ENCODE data around the gene CHST6. TPM values are rescaled to one million over a fixed set of nuclear protein-coding genes. Genes with fewer than 3 reads are reported as not detected.
"Not testable (repeated sequence)": the region's sequence is repeated elsewhere in the genome, so short reads cannot be mapped to it uniquely, and the experiment has no call there.

The CHST6 gene
- total RNA-seq, 2 experiments from 2014 or later, result not detected

DNA sequence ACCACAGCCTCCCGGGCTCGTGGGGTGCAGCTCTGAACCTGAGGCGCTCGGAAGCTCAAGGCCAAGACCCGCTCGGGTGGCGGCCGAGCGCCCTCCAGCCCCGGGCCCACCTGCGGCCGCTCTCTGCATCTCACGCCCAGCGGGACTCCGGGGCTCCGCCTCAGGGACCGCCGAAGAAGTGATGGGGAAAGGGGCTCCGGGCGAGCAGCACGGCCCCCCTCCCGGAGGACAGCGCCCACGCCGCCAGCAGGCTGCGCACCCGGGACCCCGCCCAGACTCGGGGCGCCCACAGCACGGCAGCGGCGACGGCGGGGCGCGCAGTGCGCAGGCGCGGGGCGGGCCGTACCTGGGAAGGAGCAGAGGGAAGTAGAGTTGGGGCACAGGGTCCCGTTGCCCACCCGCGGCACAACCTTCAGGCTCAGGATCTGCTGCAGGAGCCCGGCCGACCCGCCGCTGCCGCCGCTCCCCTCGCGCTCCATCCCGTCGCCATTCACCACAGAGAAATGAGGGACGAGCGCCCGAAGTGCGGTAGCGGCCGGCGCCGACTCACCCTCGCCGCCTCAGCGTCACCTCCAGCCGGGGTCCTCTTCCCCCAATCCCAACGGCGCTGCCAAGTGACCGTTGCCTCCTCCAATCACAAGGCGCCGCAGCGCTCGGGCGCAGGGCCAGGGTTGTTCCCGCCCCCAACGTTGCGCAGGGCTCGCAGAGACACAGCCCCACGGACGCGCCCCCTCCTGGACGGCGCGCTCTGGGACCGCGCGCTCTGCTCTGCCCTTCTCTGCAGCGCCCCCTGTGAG, 30.9 kb downstream of the CHST6 start, which contains the start of gene TMEM170A:
Gene TMEM170A (minus strand): TSS at position 568 of the 797 bp plus-strand sequence. CDS start 89 bp downstream, at position 479.
- ChIA-PET POLR2A (interaction anchor here (0.6 to 2.5 kb wide), 8 partner anchors 15 to 1727 kb away, joined by 3 to 12 read pairs (median 3); partner anchors contain the start of genes ADAT1, CFDP1, KARS1 and MON1B), CTCF (interaction anchor here (0.6 to 5.3 kb wide), 37 partner anchors 8 to 666 kb away, joined by 3 to 40 read pairs (median 4); partner anchors contain the start of genes ADAT1, CFDP1, GABARAPL2 and TMEM231)
- Mint-ChIP-seq H3K27ac (peak within 1 kb of the TSS; percentile 88), H3K27me3 (no peaks in the 10 kb centered on the region), H3K36me3 (ENCODE audit: low read depth) (peaks cover 20% of the 10 kb centered on the region), H3K4me1 (ENCODE audit: low read depth) (peaks cover 41% of the 10 kb centered on the region), H3K4me3 (peak within 1 kb of the TSS; percentile 84), H3K9me3 (no peaks in the 10 kb centered on the region)
- DNase-seq, result peak; percentile 99
- intact Hi-C loops (cut with micrococcal nuclease), result loop anchor here (10.0 kb wide), 1 partner anchor 160 kb away; the partner anchor contains the start of gene ADAT1
- TF ChIP-seq, protein P1, sequence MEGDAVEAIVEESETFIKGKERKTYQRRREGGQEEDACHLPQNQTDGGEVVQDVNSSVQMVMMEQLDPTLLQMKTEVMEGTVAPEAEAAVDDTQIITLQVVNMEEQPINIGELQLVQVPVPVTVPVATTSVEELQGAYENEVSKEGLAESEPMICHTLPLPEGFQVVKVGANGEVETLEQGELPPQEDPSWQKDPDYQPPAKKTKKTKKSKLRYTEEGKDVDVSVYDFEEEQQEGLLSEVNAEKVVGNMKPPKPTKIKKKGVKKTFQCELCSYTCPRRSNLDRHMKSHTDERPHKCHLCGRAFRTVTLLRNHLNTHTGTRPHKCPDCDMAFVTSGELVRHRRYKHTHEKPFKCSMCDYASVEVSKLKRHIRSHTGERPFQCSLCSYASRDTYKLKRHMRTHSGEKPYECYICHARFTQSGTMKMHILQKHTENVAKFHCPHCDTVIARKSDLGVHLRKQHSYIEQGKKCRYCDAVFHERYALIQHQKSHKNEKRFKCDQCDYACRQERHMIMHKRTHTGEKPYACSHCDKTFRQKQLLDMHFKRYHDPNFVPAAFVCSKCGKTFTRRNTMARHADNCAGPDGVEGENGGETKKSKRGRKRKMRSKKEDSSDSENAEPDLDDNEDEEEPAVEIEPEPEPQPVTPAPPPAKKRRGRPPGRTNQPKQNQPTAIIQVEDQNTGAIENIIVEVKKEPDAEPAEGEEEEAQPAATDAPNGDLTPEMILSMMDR (IDR thresholded peaks at IDR 0.05), result peak; percentile 99
- ATAC-seq, result peak; percentile 96

GRCh38 chr16:75463389-75464121, 31.7 kb downstream of the CHST6 start:
- POLR2A ChIA-PET, result interaction anchor here (0.6 to 2.5 kb wide), 7 partner anchors 30 to 1728 kb away, joined by 3 to 12 read pairs (median 3); partner anchors contain the start of genes ADAT1, CFDP1, KARS1 and MON1B
- H3K27me3 Mint-ChIP-seq, H3K9me3 Mint-ChIP-seq: not testable (repeated sequence)
- intact Hi-C loops (cut with micrococcal nuclease), result loop anchor here (10.0 kb wide), 1 partner anchor 161 kb away; the partner anchor contains the start of gene ADAT1
- DNase-seq, result peak; percentile 30
- CTCF ChIA-PET, result interaction anchor here (0.6 to 5.3 kb wide), 11 partner anchors 8 to 665 kb away, joined by 3 to 40 read pairs (median 3); partner anchors contain the start of genes ADAT1, CFDP1 and TMEM231
- peak overlapping the region; percentile 85 for H3K27ac Mint-ChIP-seq
- peak; percentile 1 for ATAC-seq
- peak overlapping the region; percentile 84 for H3K4me3 Mint-ChIP-seq
- H3K36me3 Mint-ChIP-seq (ENCODE audit: low read depth), result peaks cover 20% of the 10 kb centered on the region
- H3K4me1 Mint-ChIP-seq (ENCODE audit: low read depth), result peaks cover 45% of the 10 kb centered on the region

- DNase-seq (no peak), ATAC-seq (peak; percentile 10)
- H3K27me3 Mint-ChIP-seq, result no peaks in the 10 kb centered on the region
- intact Hi-C loops (cut with micrococcal nuclease), result loop anchor here (10.0 kb wide), 1 partner anchor 162 kb away; the partner anchor contains the start of gene ADAT1
- H3K27ac Mint-ChIP-seq, result peak overlapping the region; percentile 85
- H3K36me3 Mint-ChIP-seq (ENCODE audit: low read depth), result peaks cover 20% of the 10 kb centered on the region
- H3K4me1 Mint-ChIP-seq (ENCODE audit: low read depth), result peaks cover 50% of the 10 kb centered on the region
- ChIA-PET CTCF (interaction anchor here (1.2 to 5.3 kb wide), 2 partner anchors 53 to 160 kb away, joined by 4 to 40 read pairs; partner anchors contain the start of gene ADAT1), POLR2A (no interaction called here)
- no peaks in the 10 kb centered on the region for H3K9me3 Mint-ChIP-seq
- TF ChIP-seq, protein P1 (IDR thresholded peaks at IDR 0.05), result no peak
- H3K4me3 Mint-ChIP-seq, result peak overlapping the region; percentile 84
These were observed 32.4 kb downstream of the CHST6 start for GRCh38 chr16:75462806-75463205.

DNA sequence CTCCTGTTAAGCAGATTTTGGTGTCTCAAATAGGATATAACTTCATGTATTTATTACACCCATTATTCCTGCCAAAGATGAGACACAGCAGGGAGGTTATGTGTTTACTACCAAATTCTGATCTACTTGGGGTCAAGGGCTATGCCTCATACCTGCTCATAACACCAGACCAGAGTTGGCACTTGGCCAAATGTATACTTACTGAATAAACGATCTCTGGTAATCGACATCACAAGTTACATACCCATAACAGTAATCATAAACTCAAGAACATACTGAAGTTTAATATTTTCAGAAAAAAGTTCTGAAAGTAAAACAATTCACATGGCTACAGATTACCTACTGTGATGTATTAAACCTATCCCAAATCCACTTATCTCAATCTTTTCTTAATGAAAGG, 33.7 kb downstream of the CHST6 start:
- TF ChIP-seq, protein P1 (IDR thresholded peaks at IDR 0.05), result no peak
- ChIA-PET CTCF (no interaction called here), POLR2A (no interaction called here)
- intact Hi-C loops (cut with micrococcal nuclease), result loop anchor here (10.0 kb wide), 1 partner anchor 163 kb away; the partner anchor contains the start of gene ADAT1
- Mint-ChIP-seq H3K9me3 (no peaks in the 10 kb centered on the region), H3K27me3 (no peaks in the 10 kb centered on the region), H3K27ac (no peak overlapping the region), H3K4me1 (ENCODE audit: low read depth) (peaks cover 53% of the 10 kb centered on the region), H3K4me3 (no peak overlapping the region), H3K36me3 (ENCODE audit: low read depth) (peaks cover 20% of the 10 kb centered on the region)
- ATAC-seq (no peak), DNase-seq (no peak)

- ChIA-PET POLR2A (no interaction called here), CTCF (no interaction called here)
- Mint-ChIP-seq H3K27me3 (no peaks in the 10 kb centered on the region), H3K4me3 (no peak overlapping the region), H3K4me1 (ENCODE audit: low read depth) (peaks cover 61% of the 10 kb centered on the region), H3K9me3 (no peaks in the 10 kb centered on the region), H3K27ac (no peak overlapping the region), H3K36me3 (ENCODE audit: low read depth) (peaks cover 20% of the 10 kb centered on the region)
- TF ChIP-seq, protein P1 (IDR thresholded peaks at IDR 0.05), result no peak
- intact Hi-C loops (cut with micrococcal nuclease), result loop anchor here (10.0 kb wide), 1 partner anchor 164 kb away; the partner anchor contains the start of gene ADAT1
- DNase-seq (no peak), ATAC-seq (no peak)
These were observed 34.8 kb downstream of the CHST6 start for GRCh38 chr16:75460446-75460845.
